Measurements from ENCODE around the gene ALDOC. TPM values are rescaled to one million over a fixed set of nuclear protein-coding genes. Genes with fewer than 3 reads are reported as not detected.

ALDOC gene
- total and polyA plus RNA-seq, 2 of the 13 experiments (the other 11 are each of a cell fraction or from before 2014, with no cell fraction given), result 15.4 to 60.9 TPM

DNA sequence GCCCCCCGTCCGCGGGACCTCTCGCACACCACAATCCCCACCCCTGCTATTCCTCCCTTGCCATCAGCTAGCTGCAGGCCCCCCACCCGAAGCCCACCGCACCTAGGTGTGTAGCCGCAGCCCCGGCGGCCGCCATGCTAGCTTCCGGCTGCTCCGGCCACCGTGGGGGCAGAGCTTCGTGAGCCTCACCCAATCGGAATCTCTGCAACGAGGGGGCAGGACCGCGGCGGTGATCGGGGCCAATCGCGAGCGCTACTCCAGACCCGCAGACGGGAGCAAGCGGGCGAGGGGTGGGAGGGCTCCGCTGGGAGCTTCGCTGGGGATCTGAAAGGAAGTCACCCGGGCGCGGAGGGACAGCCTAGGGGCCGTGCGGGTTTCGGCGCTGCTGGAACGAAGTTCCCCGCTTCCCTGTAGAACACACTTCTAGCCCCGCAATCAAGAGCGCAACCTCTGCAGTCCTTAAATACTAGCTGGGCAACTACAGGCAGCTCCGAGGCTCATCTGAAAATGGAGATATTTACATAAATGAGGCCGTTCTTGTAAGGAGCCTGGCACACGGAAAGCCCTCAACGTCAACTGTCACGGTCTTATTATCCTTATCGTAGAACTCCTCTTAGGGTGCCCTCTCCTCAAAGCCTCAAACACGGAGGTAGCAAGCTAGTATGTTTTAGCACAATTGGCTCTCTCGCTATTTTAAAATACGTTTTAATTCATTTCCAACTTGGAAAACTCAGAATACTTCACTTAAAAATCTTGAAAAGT, 5.2 kb downstream of the ALDOC start, which contains the start of gene PIGS (continued):
- TF ChIP-seq NAIF1 (CRISPR knock-in tag; IDR thresholded peaks at IDR 0.05; ENCODE audit: borderline replicate concordance) (peak; percentile 60; the same call in 1 of the 2 replicates), GMEB1 (CRISPR knock-in tag; IDR thresholded peaks at IDR 0.05; ENCODE audit: borderline replicate concordance) (peak; percentile 58), ZFAT (CRISPR knock-in tag; conservative IDR thresholded peaks at IDR 0.05) (no peak), SCMH1 (CRISPR knock-in tag; IDR thresholded peaks at IDR 0.05; ENCODE audit: borderline replicate concordance) (no peak), ZBTB26 (CRISPR knock-in tag; IDR thresholded peaks at IDR 0.05; ENCODE audit: borderline replicate concordance) (no peak), ZNF576 (CRISPR knock-in tag; IDR thresholded peaks at IDR 0.05) (no peak), ZKSCAN5 (CRISPR knock-in tag; IDR thresholded peaks at IDR 0.05) (no peak), RXRA (CRISPR knock-in tag; IDR thresholded peaks at IDR 0.05) (no peak; the same call in 1 of the 2 replicates), POLR2A (IDR thresholded peaks at IDR 0.05; ENCODE audit: insufficient read depth in 1 of 2, low read depth in 2 of 2, low read length in 2 of 2) (peak; percentile 55 to 80; a peak in 3 of 4 replicates), PITX1 (CRISPR knock-in tag; IDR thresholded peaks at IDR 0.05) (peak; percentile 28; the same call in 1 of the 2 replicates), IKZF1 (IDR thresholded peaks at IDR 0.05) (no peak), PHF8 (CRISPR knock-in tag; IDR thresholded peaks at IDR 0.05) (peak; percentile 85), ZHX1 (CRISPR knock-in tag; IDR thresholded peaks at IDR 0.05; ENCODE audit: low read depth) (peak; percentile 87; the same call in 1 of the 2 replicates), ZNF121 (CRISPR knock-in tag; IDR thresholded peaks at IDR 0.05) (no peak), AKAP8 (CRISPR knock-in tag; IDR thresholded peaks at IDR 0.05) (0 out of 2 replicates have a peak, but pooled peaks have one; percentile 26), CSRNP1 (CRISPR knock-in tag; IDR thresholded peaks at IDR 0.05) (peak; percentile 24; the same call in 1 of the 2 replicates)
- TF ChIP-seq, protein P1, sequence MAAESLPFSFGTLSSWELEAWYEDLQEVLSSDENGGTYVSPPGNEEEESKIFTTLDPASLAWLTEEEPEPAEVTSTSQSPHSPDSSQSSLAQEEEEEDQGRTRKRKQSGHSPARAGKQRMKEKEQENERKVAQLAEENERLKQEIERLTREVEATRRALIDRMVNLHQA (CRISPR knock-in tag; IDR thresholded peaks at IDR 0.05), result no peak
- TF ChIP-seq, protein P2, sequence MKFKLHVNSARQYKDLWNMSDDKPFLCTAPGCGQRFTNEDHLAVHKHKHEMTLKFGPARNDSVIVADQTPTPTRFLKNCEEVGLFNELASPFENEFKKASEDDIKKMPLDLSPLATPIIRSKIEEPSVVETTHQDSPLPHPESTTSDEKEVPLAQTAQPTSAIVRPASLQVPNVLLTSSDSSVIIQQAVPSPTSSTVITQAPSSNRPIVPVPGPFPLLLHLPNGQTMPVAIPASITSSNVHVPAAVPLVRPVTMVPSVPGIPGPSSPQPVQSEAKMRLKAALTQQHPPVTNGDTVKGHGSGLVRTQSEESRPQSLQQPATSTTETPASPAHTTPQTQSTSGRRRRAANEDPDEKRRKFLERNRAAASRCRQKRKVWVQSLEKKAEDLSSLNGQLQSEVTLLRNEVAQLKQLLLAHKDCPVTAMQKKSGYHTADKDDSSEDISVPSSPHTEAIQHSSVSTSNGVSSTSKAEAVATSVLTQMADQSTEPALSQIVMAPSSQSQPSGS (CRISPR knock-in tag; IDR thresholded peaks at IDR 0.05), result no peak
- TF ChIP-seq, protein P3, sequence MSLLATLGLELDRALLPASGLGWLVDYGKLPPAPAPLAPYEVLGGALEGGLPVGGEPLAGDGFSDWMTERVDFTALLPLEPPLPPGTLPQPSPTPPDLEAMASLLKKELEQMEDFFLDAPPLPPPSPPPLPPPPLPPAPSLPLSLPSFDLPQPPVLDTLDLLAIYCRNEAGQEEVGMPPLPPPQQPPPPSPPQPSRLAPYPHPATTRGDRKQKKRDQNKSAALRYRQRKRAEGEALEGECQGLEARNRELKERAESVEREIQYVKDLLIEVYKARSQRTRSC (CRISPR knock-in tag; IDR thresholded peaks at IDR 0.05; ENCODE audit: low read depth), result no peak
